Measurements from ENCODE around the gene LRRC8D.
"Not testable (repeated sequence)": the region's sequence is repeated elsewhere in the genome, so short reads cannot be mapped to it uniquely, and the experiment has no call there.

- TF ChIP-seq, protein P1, sequence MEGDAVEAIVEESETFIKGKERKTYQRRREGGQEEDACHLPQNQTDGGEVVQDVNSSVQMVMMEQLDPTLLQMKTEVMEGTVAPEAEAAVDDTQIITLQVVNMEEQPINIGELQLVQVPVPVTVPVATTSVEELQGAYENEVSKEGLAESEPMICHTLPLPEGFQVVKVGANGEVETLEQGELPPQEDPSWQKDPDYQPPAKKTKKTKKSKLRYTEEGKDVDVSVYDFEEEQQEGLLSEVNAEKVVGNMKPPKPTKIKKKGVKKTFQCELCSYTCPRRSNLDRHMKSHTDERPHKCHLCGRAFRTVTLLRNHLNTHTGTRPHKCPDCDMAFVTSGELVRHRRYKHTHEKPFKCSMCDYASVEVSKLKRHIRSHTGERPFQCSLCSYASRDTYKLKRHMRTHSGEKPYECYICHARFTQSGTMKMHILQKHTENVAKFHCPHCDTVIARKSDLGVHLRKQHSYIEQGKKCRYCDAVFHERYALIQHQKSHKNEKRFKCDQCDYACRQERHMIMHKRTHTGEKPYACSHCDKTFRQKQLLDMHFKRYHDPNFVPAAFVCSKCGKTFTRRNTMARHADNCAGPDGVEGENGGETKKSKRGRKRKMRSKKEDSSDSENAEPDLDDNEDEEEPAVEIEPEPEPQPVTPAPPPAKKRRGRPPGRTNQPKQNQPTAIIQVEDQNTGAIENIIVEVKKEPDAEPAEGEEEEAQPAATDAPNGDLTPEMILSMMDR (IDR thresholded peaks at IDR 0.05), result not testable (repeated sequence)
- not testable (repeated sequence) for TF ChIP-seq POLR2A, POLR2AphosphoS5, EP300 (IDR thresholded peaks at IDR 0.05)
Measured at GRCh38 chr1:89797876-89798275, 23.0 kb upstream of the LRRC8D start.
